Loucy (cell line): ENCODE results near the gene SHISAL2B.

Source experiments
- H2AFZ ChIP-seq: fragments of 200-600 bp; sonication (generic); 2 replicates; pipeline ENCODE4 v1.6.0; 2016; ENCODE audit warnings: antibody characterized with exemption, mild to moderate bottlenecking, low read length, moderate library complexity
- H3F3A ChIP-seq: fragments of 200-600 bp; 2 replicates; pipeline ENCODE4 v1.6.0; 2016; ENCODE audit warnings: antibody characterized with exemption, low read depth, mild to moderate bottlenecking
- H3K27me3 ChIP-seq: fragments of 200-600 bp; sonication (generic); 2 replicates; pipeline ENCODE4 v1.6.1; 2014; ENCODE audit warnings: low read length, mild to moderate bottlenecking; ENCODE audit not compliant: insufficient read depth, poor library complexity, severe bottlenecking
- H3K36me3 ChIP-seq: fragments of 200-600 bp; sonication (generic); 2 replicates; pipeline ENCODE4 v1.6.1; 2016; ENCODE audit warnings: low read length; ENCODE audit not compliant: insufficient read depth
- H3K4me1 ChIP-seq: fragments of 200-600 bp; sonication (generic); 2 replicates; pipeline ENCODE4 v1.5.1; 2014; ENCODE audit warnings: low read length, mild to moderate bottlenecking; ENCODE audit not compliant: insufficient read depth, poor library complexity, severe bottlenecking
- H3K4me2 ChIP-seq: fragments of 200-600 bp; sonication (generic); 2 replicates; pipeline ENCODE4 v1.6.0; 2014; ENCODE audit warnings: antibody characterized with exemption, low read length, low read depth, mild to moderate bottlenecking; ENCODE audit not compliant: poor library complexity, severe bottlenecking
- H3K4me3 ChIP-seq: fragments of 200-600 bp; sonication (generic); 2 replicates; pipeline ENCODE4 v1.5.1; 2014; ENCODE audit warnings: low read length, mild to moderate bottlenecking, mixed read lengths; ENCODE audit not compliant: poor library complexity, severe bottlenecking
- H3K79me2 ChIP-seq: fragments of 200-600 bp; sonication (generic); 2 replicates; pipeline ENCODE4 v1.6.1; 2014; ENCODE audit warnings: low read length; ENCODE audit not compliant: insufficient read depth
- H3K9ac ChIP-seq: fragments of 200-600 bp; sonication (generic); 2 replicates; pipeline ENCODE4 v1.6.0; 2014; ENCODE audit warnings: mild to moderate bottlenecking, low read depth, low read length, moderate library complexity; ENCODE audit not compliant: poor library complexity, severe bottlenecking
- H3K9me2 ChIP-seq: fragments of 200-600 bp; sonication (generic); replicated peaks from 2 replicates; pipeline ENCODE4 v1.6.1; 2016; ENCODE audit warnings: low read depth, low read length, mixed read lengths
- H3K9me3 ChIP-seq: fragments of 200-600 bp; sonication (generic); 2 replicates; pipeline ENCODE4 v1.6.1; 2014; ENCODE audit warnings: mild to moderate bottlenecking, antibody characterized with exemption, low read length, low read depth; ENCODE audit not compliant: insufficient read depth
- H4K20me1 ChIP-seq: fragments of 200-600 bp; sonication (generic); 2 replicates; pipeline ENCODE4 v1.6.0; 2014; ENCODE audit warnings: antibody characterized with exemption, low read length, mild to moderate bottlenecking; ENCODE audit not compliant: insufficient read depth, poor library complexity, severe bottlenecking
- EZH2phosphoT487 ChIP-seq: fragments of 200-600 bp; IDR thresholded peaks from 2 replicates; pipeline ENCODE4 v1.6.1; 2018; ENCODE audit warnings: antibody characterized with exemption, mild to moderate bottlenecking, moderate library complexity, borderline replicate concordance
- TF ChIP-seq, protein P1 (sequence below): fragments of 200-600 bp; sonication (generic); conservative IDR thresholded peaks from 2 replicates; pipeline ENCODE4 v1.5.1; 2014; ENCODE audit warnings: mild to moderate bottlenecking, antibody characterized with exemption, low read length

The SHISAL2B gene

DNA sequence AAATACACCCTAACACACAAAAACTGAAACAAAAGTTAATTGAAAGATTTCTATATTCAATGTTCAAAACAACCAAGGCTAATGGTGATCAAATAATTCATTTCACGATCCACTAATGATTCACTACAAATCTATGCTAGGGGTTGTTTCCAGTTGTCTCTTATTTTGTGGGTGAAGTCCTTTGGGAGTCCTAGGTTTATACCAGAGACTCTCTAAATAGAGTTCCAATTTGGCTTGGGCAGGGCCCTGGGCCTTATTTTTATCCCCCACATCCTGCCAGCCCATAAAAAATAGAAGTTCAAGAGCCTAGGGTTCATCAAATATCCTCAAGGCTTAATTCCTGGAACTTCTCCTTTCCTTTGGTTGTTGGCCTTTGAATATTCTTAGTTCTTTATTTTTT is 52.1 kb downstream of the SHISAL2B start:
- Histone ChIP-seq H3K9ac (no peak overlapping the region), H2AFZ (no peak overlapping the region), H3K9me2 (no peaks in the 10 kb centered on the region), H3K4me3 (no peak overlapping the region), H3K79me2 (no peaks in the 10 kb centered on the region), H3F3A (no peaks in the 10 kb centered on the region), H4K20me1 (no peaks in the 10 kb centered on the region), H3K4me1 (no peaks in the 10 kb centered on the region), H3K9me3 (no peaks in the 10 kb centered on the region), H3K27me3 (no peaks in the 10 kb centered on the region), H3K4me2 (no peak overlapping the region), H3K36me3 (peaks cover 28% of the 10 kb centered on the region; the same call in 1 of the 2 replicates)
- TF ChIP-seq, protein P1, sequence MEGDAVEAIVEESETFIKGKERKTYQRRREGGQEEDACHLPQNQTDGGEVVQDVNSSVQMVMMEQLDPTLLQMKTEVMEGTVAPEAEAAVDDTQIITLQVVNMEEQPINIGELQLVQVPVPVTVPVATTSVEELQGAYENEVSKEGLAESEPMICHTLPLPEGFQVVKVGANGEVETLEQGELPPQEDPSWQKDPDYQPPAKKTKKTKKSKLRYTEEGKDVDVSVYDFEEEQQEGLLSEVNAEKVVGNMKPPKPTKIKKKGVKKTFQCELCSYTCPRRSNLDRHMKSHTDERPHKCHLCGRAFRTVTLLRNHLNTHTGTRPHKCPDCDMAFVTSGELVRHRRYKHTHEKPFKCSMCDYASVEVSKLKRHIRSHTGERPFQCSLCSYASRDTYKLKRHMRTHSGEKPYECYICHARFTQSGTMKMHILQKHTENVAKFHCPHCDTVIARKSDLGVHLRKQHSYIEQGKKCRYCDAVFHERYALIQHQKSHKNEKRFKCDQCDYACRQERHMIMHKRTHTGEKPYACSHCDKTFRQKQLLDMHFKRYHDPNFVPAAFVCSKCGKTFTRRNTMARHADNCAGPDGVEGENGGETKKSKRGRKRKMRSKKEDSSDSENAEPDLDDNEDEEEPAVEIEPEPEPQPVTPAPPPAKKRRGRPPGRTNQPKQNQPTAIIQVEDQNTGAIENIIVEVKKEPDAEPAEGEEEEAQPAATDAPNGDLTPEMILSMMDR: no peak
- no peak for TF ChIP-seq EZH2phosphoT487

DNA sequence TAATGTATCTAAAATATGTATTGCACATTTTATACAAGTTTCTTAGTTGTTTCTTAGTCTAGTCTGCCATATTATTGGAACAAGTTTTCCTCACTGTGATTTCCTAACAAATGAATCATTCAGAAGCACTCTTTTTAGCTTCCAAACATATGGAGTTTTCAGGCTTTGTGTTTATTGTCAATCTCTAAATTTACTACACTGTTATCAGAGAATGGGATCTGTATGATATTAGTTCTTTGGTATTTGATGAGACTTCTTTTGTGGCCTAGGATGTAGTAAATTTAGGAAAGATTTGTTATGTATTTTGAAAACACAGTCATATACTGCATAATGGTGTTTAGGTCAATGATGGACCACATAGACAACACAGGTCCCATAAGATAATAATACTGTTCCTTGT is 52.5 kb downstream of the SHISAL2B start:
- H3K9ac ChIP-seq: no peak overlapping the region
- no peaks in the 10 kb centered on the region for H3K9me3 ChIP-seq
- H3K36me3 ChIP-seq: peaks cover 28% of the 10 kb centered on the region; the same call in 1 of the 2 replicates
- no peak overlapping the region for H3K4me3 ChIP-seq
- H3K27me3 ChIP-seq: no peaks in the 10 kb centered on the region
- H3K79me2 ChIP-seq: no peaks in the 10 kb centered on the region
- H3K4me2 ChIP-seq: no peak overlapping the region
- no peaks in the 10 kb centered on the region for H4K20me1 ChIP-seq
- no peak for TF ChIP-seq EZH2phosphoT487
- TF ChIP-seq, protein P1: no peak
- no peaks in the 10 kb centered on the region for H3F3A ChIP-seq
- no peaks in the 10 kb centered on the region for H3K9me2 ChIP-seq
- H2AFZ ChIP-seq: no peak overlapping the region
- H3K4me1 ChIP-seq: no peaks in the 10 kb centered on the region

DNA sequence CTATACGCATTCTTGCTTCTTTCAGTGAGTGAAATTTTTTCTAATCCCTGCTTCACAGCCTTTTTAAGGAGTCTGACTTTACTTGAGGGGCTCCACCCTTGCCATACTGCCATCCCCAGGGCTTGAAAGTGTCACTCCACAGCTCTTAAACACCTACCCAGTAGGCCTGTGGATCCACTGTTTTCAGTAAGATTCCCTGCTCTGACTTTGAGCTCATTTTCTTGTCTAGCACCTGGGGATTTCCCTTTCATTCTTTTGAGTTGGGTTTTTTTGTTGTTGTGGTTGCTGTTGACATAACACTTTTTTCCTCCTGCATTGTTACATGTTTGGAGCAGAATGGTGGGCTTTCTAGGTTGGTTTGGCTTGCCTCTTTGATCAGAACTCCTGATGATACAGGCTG is 54.6 kb downstream of the SHISAL2B start:
- no peak for TF ChIP-seq EZH2phosphoT487
- TF ChIP-seq, protein P1: no peak
- Histone ChIP-seq H4K20me1 (no peaks in the 10 kb centered on the region), H3K9me3 (no peaks in the 10 kb centered on the region), H3K9ac (no peak overlapping the region), H3K79me2 (no peaks in the 10 kb centered on the region), H3K9me2 (no peaks in the 10 kb centered on the region), H3K36me3 (peaks cover 9% of the 10 kb centered on the region; the same call in 1 of the 2 replicates), H3K4me3 (no peak overlapping the region), H3K27me3 (no peaks in the 10 kb centered on the region), H3K4me1 (no peaks in the 10 kb centered on the region), H3F3A (no peaks in the 10 kb centered on the region), H3K4me2 (no peak overlapping the region), H2AFZ (no peak overlapping the region)
